ENCODE results near the gene SLC22A23.

DNA sequence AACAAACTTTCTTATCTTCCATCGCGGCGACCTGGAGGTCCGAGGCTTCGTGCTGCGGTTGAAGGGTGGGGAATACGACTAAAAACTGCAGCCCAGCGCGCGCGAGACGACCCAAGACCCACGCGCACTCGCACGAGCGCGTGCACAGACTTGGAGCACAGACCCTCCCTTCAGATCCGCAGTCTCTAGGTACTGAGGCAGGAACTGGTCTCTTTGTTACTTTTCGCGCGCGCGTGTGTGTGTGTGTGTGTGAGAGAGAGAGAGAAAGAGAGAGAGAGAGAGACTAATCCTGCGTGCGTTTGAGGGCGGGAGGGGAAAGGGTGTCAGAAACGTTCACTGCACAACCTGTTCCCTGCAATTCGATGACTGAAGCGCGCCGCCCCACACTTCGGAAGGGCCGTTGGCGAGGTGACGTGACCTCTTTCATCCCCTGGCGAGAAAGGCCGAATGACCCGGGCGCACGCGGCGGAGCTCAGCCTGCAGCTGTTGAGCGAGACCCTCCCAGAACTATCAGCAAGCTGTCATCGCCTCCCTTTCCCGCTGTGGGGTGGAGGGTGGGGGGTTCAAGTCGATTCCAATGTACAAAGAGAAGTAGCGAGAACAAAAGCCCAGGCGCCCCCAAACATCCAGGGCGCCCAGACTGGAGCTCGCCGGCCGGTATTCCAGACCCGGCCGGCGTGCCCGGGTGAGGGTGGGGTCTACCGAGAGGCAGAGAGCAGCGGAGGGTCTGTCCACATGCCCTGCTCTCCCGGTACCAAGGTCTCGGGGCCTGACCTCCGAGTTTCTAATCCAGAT lies 227.9 kb downstream of the SLC22A23 start:
- TF ChIP-seq, protein P1, sequence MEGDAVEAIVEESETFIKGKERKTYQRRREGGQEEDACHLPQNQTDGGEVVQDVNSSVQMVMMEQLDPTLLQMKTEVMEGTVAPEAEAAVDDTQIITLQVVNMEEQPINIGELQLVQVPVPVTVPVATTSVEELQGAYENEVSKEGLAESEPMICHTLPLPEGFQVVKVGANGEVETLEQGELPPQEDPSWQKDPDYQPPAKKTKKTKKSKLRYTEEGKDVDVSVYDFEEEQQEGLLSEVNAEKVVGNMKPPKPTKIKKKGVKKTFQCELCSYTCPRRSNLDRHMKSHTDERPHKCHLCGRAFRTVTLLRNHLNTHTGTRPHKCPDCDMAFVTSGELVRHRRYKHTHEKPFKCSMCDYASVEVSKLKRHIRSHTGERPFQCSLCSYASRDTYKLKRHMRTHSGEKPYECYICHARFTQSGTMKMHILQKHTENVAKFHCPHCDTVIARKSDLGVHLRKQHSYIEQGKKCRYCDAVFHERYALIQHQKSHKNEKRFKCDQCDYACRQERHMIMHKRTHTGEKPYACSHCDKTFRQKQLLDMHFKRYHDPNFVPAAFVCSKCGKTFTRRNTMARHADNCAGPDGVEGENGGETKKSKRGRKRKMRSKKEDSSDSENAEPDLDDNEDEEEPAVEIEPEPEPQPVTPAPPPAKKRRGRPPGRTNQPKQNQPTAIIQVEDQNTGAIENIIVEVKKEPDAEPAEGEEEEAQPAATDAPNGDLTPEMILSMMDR (IDR thresholded peaks at IDR 0.05) = no peak
- TF ChIP-seq POLR2A (IDR thresholded peaks at IDR 0.05) = no peak
- no peak for TF ChIP-seq POLR2AphosphoS5 (IDR thresholded peaks at IDR 0.05)
